GM12872 (cell line): ENCODE results near the gene KIRREL3.
A peak's percentile ranks its signal among the peaks of the same experiment; 100 is the strongest.

Experiments used
- CTCF ChIP-seq: IDR thresholded peaks from 3 replicates; pipeline ENCODE4 v1.5.1; 2011; ENCODE audit warnings: low read depth, mild to moderate bottlenecking, low read length, moderate library complexity; ENCODE audit not compliant: insufficient read depth

The KIRREL3 gene

GRCh38 chr11:126973051-126973450 lies 27.5 kb downstream of the KIRREL3 start:
- no peak for TF ChIP-seq CTCF

GRCh38 chr11:126971305-126971704 lies 29.3 kb downstream of the KIRREL3 start:
- TF ChIP-seq CTCF, result no peak

- peak; percentile 65 for TF ChIP-seq CTCF
These were observed 30.6 kb downstream of the KIRREL3 start for GRCh38 chr11:126969865-126970479.

GRCh38 chr11:126968915-126969314 lies 31.7 kb downstream of the KIRREL3 start:
- TF ChIP-seq CTCF, result no peak

- TF ChIP-seq CTCF, result no peak
These were observed 35.2 kb downstream of the KIRREL3 start for GRCh38 chr11:126965331-126965730.

GRCh38 chr11:126963603-126964363 lies 36.8 kb downstream of the KIRREL3 start:
- TF ChIP-seq CTCF, result no peak

- TF ChIP-seq CTCF, result no peak
These were observed 37.5 kb downstream of the KIRREL3 start for GRCh38 chr11:126963115-126963514.
